Fibroblast of skin of left quadriceps (primary cell): ENCODE data around the gene SQOR.
"Not testable (repeated sequence)": the region's sequence is repeated elsewhere in the genome, so short reads cannot be mapped to it uniquely, and the experiment has no call there.

Experiments used
- DNase-seq, 2 experiments: peaks; one replicate each; pipeline ENCODE4 v3.0.0-alpha.2; 2013; ENCODE audit warnings: low read depth in 2 of 2

The SQOR gene

GRCh38 chr15:45631776-45632175 is 3.1 kb upstream of the SQOR start:
- no peak for DNase-seq

- no peak for DNase-seq
These were observed 386 bp downstream of the SQOR start for GRCh38 chr15:45635191-45635638.

GRCh38 chr15:45635763-45636292 is 999 bp downstream of the SQOR start:
- DNase-seq = no peak

- DNase-seq = no peak
These were observed 2.3 kb downstream of the SQOR start for GRCh38 chr15:45637141-45637540.

GRCh38 chr15:45637552-45638033 is 2.8 kb downstream of the SQOR start:
- peak; percentile 77 to 80 for DNase-seq

- peak; percentile 63 to 64 for DNase-seq
These were observed 5.8 kb downstream of the SQOR start for GRCh38 chr15:45640616-45641015.

- peak; percentile 79 to 82 for DNase-seq
These were observed 6.5 kb downstream of the SQOR start for GRCh38 chr15:45641374-45641781.

- DNase-seq = peak; percentile 58 to 61
These were observed 7.4 kb downstream of the SQOR start for GRCh38 chr15:45641999-45642932.

GRCh38 chr15:45644437-45644836 is 9.6 kb downstream of the SQOR start:
- DNase-seq = no peak

- no peak for DNase-seq
These were observed 10.5 kb downstream of the SQOR start for GRCh38 chr15:45645026-45645980.

- no peak for DNase-seq
These were observed 11.4 kb downstream of the SQOR start for GRCh38 chr15:45646220-45646619.

- no peak for DNase-seq
These were observed 13.0 kb downstream of the SQOR start for GRCh38 chr15:45647828-45648227.

- no peak for DNase-seq
These were observed 13.8 kb downstream of the SQOR start for GRCh38 chr15:45648521-45649200.

- not testable (repeated sequence) for DNase-seq
These were observed 15.2 kb downstream of the SQOR start for GRCh38 chr15:45650007-45650406.

- no peak for DNase-seq
These were observed 16.2 kb downstream of the SQOR start for GRCh38 chr15:45650889-45651525.

- no peak for DNase-seq
These were observed 19.0 kb downstream of the SQOR start for GRCh38 chr15:45653702-45654424.

- no peak for DNase-seq
These were observed 19.9 kb downstream of the SQOR start for GRCh38 chr15:45654749-45655148.

GRCh38 chr15:45657254-45657653 is 22.4 kb downstream of the SQOR start:
- no peak for DNase-seq

GRCh38 chr15:45657764-45658545 is 23.1 kb downstream of the SQOR start:
- no peak for DNase-seq
